AG08395 (cell line): ENCODE measurements around the gene MUC4.

Experiments used
- DNase-seq: peaks from one replicate; pipeline ENCODE4 v3.0.0; 2012; ENCODE audit warnings: mixed read lengths, low spot score

Gene MUC4

GRCh38 chr3:195699860-195700259 lies 111.9 kb downstream of the MUC4 start:
- DNase-seq: no peak

GRCh38 chr3:195699388-195699771 lies 112.3 kb downstream of the MUC4 start:
- DNase-seq: no peak

- no peak for DNase-seq
These were observed 112.9 kb downstream of the MUC4 start for GRCh38 chr3:195698647-195699387.

GRCh38 chr3:195698325-195698646 lies 113.4 kb downstream of the MUC4 start:
- no peak for DNase-seq

- DNase-seq: peak; percentile 95
These were observed 114.0 kb downstream of the MUC4 start for GRCh38 chr3:195697582-195698324.
